Measurements from ENCODE around the gene GPX1. TPM values are rescaled to one million over a fixed set of nuclear protein-coding genes. Genes with fewer than 3 reads are reported as not detected.
"Not testable (repeated sequence)": the region's sequence is repeated elsewhere in the genome, so short reads cannot be mapped to it uniquely, and the experiment has no call there.

The GPX1 gene
- total RNA-seq, result 10 to 100 TPM; 71.5 to 76.8 TPM

DNA sequence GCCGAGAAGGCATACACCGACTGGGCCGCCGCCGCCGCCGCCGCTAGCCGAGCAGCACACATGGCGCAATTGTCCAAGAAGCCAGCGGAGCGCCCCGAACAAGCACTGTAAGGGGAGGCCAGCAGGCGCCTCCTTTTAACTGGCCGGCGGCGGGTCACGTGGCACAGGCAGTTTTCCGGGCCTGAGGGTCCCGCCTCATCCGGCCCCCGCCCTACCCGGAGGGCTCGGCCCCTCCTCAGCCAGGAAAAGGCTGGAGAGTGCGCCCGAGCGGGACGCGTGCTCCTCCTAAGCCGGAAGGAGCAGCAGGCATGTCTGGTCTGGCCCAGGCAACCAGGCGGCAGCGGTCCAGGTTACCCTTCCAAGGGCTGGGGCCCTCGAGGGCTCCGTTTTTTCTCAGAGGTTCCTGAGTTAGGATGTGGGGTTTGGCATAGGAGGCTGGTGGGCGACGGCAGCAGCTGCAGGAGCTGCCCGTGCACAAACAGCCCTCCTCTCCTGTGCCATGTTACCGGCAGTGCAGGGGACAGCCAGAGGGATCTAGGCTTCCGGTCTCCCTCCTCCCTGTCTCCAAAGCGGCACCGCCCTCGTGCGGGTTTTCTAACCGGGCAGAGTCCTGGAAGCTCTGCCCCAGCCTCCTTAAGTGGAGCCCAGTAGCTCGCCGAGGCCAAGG is at the start of gene GPX1:
TSS of gene GPX1 (minus strand) at position 137 of the 667 bp plus-strand sequence. CDS start at position 62, 75 bp downstream.
- peak within 1 kb of the TSS; percentile 86 for H3K27ac Mint-ChIP-seq
- H3K4me1 Mint-ChIP-seq, result peaks cover 39% of the 10 kb centered on the region
- no peaks in the 10 kb centered on the region for H3K9me3 Mint-ChIP-seq
- H3K4me3 Mint-ChIP-seq, result peak within 1 kb of the TSS; percentile 90
- peak; percentile 84 for DNase-seq
- peaks cover 55% of the 10 kb centered on the region for H3K36me3 Mint-ChIP-seq (ENCODE audit: low read depth)
- H3K27me3 Mint-ChIP-seq, result no peaks in the 10 kb centered on the region
- CTCF ChIA-PET, result interaction anchor here (1.1 to 2.6 kb wide), 4 partner anchors 18 to 91 kb away, joined by 6 to 11 read pairs (median 10); partner anchors contain the start of gene USP4
- POLR2A ChIA-PET, result interaction anchor here (0.8 to 4.5 kb wide), 12 partner anchors 8 to 89 kb away, joined by 3 to 55 read pairs (median 4); partner anchors contain the start of genes NICN1, RHOA, TCTA and USP4

- Mint-ChIP-seq H3K27ac (peak overlapping the region; percentile 54), H3K9me3 (no peaks in the 10 kb centered on the region), H3K4me3 (no peak overlapping the region), H3K4me1 (peaks cover 49% of the 10 kb centered on the region), H3K36me3 (ENCODE audit: low read depth) (peaks cover 42% of the 10 kb centered on the region), H3K27me3 (no peaks in the 10 kb centered on the region)
- no peak for DNase-seq
- ChIA-PET CTCF (interaction anchor here (0.9 to 1.7 kb wide), 3 partner anchors 42 to 67 kb away, joined by 4 to 5 read pairs (median 4); partner anchors contain the start of gene USP4), POLR2A (interaction anchor here (1.2 to 1.6 kb wide), 2 partner anchors 63 to 67 kb away, joined by 3 to 4 read pairs; partner anchors contain the start of genes DAG1 and USP4)
Observed at GRCh38 chr3:49406571-49407565, 48.7 kb upstream of the GPX1 start.

- H3K4me3 Mint-ChIP-seq, DNase-seq, H3K27ac Mint-ChIP-seq, H3K9me3 Mint-ChIP-seq, H3K27me3 Mint-ChIP-seq: not testable (repeated sequence)
- Mint-ChIP-seq H3K4me1 (peaks cover 55% of the 10 kb centered on the region), H3K36me3 (ENCODE audit: low read depth) (peaks cover 46% of the 10 kb centered on the region)
- ChIA-PET CTCF (interaction anchor here (0.6 to 1.7 kb wide), 2 partner anchors 44 to 47 kb away, joined by 3 to 4 read pairs; no protein-coding TSS in a partner anchor), POLR2A (interaction anchor here (1.6 kb wide), 1 partner anchor 64 kb away, joined by 3 read pairs; the partner anchor contains the start of gene DAG1)
Observed at GRCh38 chr3:49405570-49405969, 47.4 kb upstream of the GPX1 start.

DNA sequence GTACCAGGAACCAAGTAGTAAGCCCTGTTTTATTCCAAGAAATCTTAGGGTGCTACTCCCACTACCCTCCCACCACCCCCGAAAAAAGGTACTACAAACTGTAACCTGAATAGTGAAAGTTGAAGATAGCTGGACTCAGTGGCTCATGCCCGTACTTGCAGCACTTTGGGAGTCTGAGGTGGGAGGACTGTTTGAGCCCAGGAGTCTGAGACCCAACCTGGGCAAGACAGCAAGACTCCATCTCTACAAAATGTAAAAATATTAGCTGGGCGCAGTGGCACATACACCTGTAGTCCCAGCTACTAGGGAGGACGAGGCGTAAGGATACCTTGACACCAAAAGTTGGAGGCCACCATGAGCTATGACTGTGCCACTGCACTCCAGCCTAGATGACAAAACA is 45.7 kb upstream of the GPX1 start:
- no peak overlapping the region for H3K4me3 Mint-ChIP-seq
- H3K36me3 Mint-ChIP-seq (ENCODE audit: low read depth), result peaks cover 41% of the 10 kb centered on the region
- ChIA-PET CTCF (interaction anchor here (0.6 to 1.0 kb wide), 4 partner anchors 13 to 1246 kb away, joined by 3 to 4 read pairs (median 4); no protein-coding TSS in a partner anchor), POLR2A (interaction anchor here (0.7 kb wide), 1 partner anchor 271 kb away, joined by 3 read pairs; no protein-coding TSS in a partner anchor)
- H3K4me1 Mint-ChIP-seq, result peaks cover 52% of the 10 kb centered on the region
- H3K9me3 Mint-ChIP-seq, result no peaks in the 10 kb centered on the region
- H3K27me3 Mint-ChIP-seq, result no peaks in the 10 kb centered on the region
- H3K27ac Mint-ChIP-seq, result no peak overlapping the region
- no peak for DNase-seq

DNA sequence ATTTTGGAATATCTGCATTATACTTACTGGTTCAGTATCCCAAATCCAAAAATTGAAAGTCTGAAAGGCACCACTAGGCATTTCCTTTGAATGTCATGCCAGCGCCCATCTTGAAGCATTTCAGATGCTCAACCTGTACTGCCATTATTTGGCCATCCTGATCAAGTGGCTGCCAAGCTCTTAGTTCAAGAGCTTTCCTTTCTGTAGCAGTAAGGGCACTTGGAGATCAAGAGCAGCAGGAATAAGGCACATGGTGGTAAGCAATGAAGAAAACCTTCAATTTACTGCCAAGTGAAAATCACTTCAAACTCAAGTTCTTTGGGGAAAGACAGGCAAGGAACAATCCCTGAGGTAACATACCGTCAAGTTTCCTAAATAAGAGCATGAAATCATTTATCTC is 43.6 kb upstream of the GPX1 start:
- ChIA-PET POLR2A (interaction anchor here (2.1 kb wide), 1 partner anchor 10 kb away, joined by 7 read pairs; the partner anchor contains the start of genes RHOA and TCTA), CTCF (no interaction called here)
- Mint-ChIP-seq H3K4me1 (peaks cover 46% of the 10 kb centered on the region), H3K27me3 (no peaks in the 10 kb centered on the region), H3K36me3 (ENCODE audit: low read depth) (peaks cover 46% of the 10 kb centered on the region), H3K27ac (no peak overlapping the region), H3K4me3 (no peak overlapping the region), H3K9me3 (no peaks in the 10 kb centered on the region)
- no peak for DNase-seq

GRCh38 chr3:49399461-49399860 is 41.3 kb upstream of the GPX1 start:
- no peak for DNase-seq
- no peaks in the 10 kb centered on the region for H3K9me3 Mint-ChIP-seq
- H3K27me3 Mint-ChIP-seq, result no peaks in the 10 kb centered on the region
- H3K36me3 Mint-ChIP-seq (ENCODE audit: low read depth), result peaks cover 52% of the 10 kb centered on the region
- no peak overlapping the region for H3K27ac Mint-ChIP-seq
- ChIA-PET POLR2A (interaction anchor here (1.0 to 1.3 kb wide), 3 partner anchors 12 to 60 kb away, joined by 3 read pairs; partner anchors contain the start of genes NICN1, RHOA, TCTA and USP4), CTCF (interaction anchor here (0.7 to 1.2 kb wide), 2 partner anchors 22 to 59 kb away, joined by 3 read pairs; no protein-coding TSS in a partner anchor)
- H3K4me3 Mint-ChIP-seq, result no peak overlapping the region
- H3K4me1 Mint-ChIP-seq, result peaks cover 46% of the 10 kb centered on the region

- Mint-ChIP-seq H3K36me3 (ENCODE audit: low read depth) (peaks cover 51% of the 10 kb centered on the region), H3K4me3 (no peak overlapping the region), H3K9me3 (no peaks in the 10 kb centered on the region), H3K27me3 (no peaks in the 10 kb centered on the region), H3K4me1 (peaks cover 47% of the 10 kb centered on the region), H3K27ac (no peak overlapping the region)
- no peak for DNase-seq
- POLR2A ChIA-PET, result no interaction called here
- CTCF ChIA-PET, result interaction anchor here (0.9 kb wide), 1 partner anchor 57 kb away, joined by 4 read pairs; the partner anchor contains the start of gene USP4
Observed at GRCh38 chr3:49397470-49397869, 39.3 kb upstream of the GPX1 start.

GRCh38 chr3:49391310-49391709 is 33.2 kb upstream of the GPX1 start:
- DNase-seq, H3K9me3 Mint-ChIP-seq, POLR2A ChIA-PET, H3K27ac Mint-ChIP-seq, H3K27me3 Mint-ChIP-seq, H3K4me3 Mint-ChIP-seq: not testable (repeated sequence)
- CTCF ChIA-PET, result interaction anchor here (0.7 kb wide), 1 partner anchor 13 kb away, joined by 4 read pairs; no protein-coding TSS in a partner anchor
- peaks cover 34% of the 10 kb centered on the region for H3K4me1 Mint-ChIP-seq
- peaks cover 38% of the 10 kb centered on the region for H3K36me3 Mint-ChIP-seq (ENCODE audit: low read depth)

GRCh38 chr3:49389297-49389696 is 31.1 kb upstream of the GPX1 start:
- ChIA-PET POLR2A (interaction anchor here (0.7 to 2.5 kb wide), 4 partner anchors 12 to 49 kb away, joined by 3 to 11 read pairs (median 4); partner anchors contain the start of genes RHOA, TCTA and USP4), CTCF (no interaction called here)
- peaks cover 27% of the 10 kb centered on the region for H3K4me1 Mint-ChIP-seq
- no peak for DNase-seq
- H3K27me3 Mint-ChIP-seq, result no peaks in the 10 kb centered on the region
- no peak overlapping the region for H3K4me3 Mint-ChIP-seq
- peaks cover 28% of the 10 kb centered on the region for H3K36me3 Mint-ChIP-seq (ENCODE audit: low read depth)
- no peaks in the 10 kb centered on the region for H3K9me3 Mint-ChIP-seq
- no peak overlapping the region for H3K27ac Mint-ChIP-seq

DNA sequence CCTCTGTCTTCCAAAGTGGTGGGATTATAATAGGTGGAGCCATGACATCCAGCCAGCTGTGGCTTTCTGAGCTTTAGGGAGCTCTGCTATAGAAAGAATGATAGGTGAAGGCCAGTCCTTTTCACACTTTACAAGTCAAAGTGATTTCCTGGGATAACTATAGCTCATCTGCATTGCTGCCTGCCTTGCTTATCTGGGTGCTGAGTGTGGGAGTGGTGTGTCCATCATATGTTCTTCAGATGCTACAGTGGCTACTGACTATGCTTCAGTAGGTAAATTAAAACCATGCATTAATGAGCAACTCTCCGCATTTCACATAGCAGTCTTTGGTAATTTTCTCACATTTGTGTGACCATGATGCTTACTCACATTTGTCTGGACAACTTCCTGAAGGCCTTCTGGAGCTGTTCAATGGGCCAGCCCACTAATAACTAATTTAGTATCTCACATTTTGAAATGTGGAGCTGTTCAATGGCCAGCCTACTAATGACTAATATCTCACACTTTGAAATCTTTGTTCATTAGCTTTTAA is 30.2 kb upstream of the GPX1 start:
- no peak overlapping the region for H3K27ac Mint-ChIP-seq
- POLR2A ChIA-PET, result interaction anchor here (0.7 to 2.5 kb wide), 3 partner anchors 24 to 48 kb away, joined by 3 to 11 read pairs (median 4); partner anchors contain the start of genes RHOA, TCTA and USP4
- CTCF ChIA-PET, result interaction anchor here (1.0 kb wide), 1 partner anchor 61 kb away, joined by 4 read pairs; no protein-coding TSS in a partner anchor

DNA sequence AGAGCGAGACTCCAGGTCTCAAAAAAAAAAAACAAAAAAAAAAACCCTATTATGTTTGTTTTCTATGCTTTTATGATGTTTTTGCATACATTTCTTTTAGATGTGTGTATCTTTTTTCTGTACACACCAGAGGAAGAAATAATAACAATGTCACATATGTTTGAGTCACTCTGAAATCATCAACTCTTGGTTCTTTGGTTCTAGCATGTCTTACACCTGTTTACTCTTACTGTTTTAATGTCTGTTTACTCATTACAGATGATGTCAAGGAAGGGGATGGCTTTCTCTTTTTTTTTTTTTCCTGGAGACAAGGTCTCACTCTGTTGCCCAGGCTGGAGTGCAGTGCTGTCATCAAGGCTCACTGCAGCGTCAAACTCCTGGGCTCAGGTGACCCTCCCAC is 29.6 kb upstream of the GPX1 start:
- ChIA-PET POLR2A (interaction anchor here (2.5 kb wide), 1 partner anchor 48 kb away, joined by 11 read pairs; the partner anchor contains the start of gene USP4), CTCF (interaction anchor here (1.0 kb wide), 1 partner anchor 62 kb away, joined by 4 read pairs; no protein-coding TSS in a partner anchor)
- no peak overlapping the region for H3K4me3 Mint-ChIP-seq
- no peaks in the 10 kb centered on the region for H3K27me3 Mint-ChIP-seq
- peaks cover 29% of the 10 kb centered on the region for H3K36me3 Mint-ChIP-seq (ENCODE audit: low read depth)
- peaks cover 29% of the 10 kb centered on the region for H3K4me1 Mint-ChIP-seq
- H3K27ac Mint-ChIP-seq, result peak overlapping the region; percentile 23
- no peak for DNase-seq
- H3K9me3 Mint-ChIP-seq, result no peaks in the 10 kb centered on the region

More for the DNA sequence above, 30.2 kb upstream of the GPX1 start:
- H3K9me3 Mint-ChIP-seq, result no peaks in the 10 kb centered on the region
- peaks cover 32% of the 10 kb centered on the region for H3K36me3 Mint-ChIP-seq (ENCODE audit: low read depth)
- no peak for DNase-seq
- H3K27me3 Mint-ChIP-seq, result no peaks in the 10 kb centered on the region
- H3K4me1 Mint-ChIP-seq, result peaks cover 30% of the 10 kb centered on the region
- H3K4me3 Mint-ChIP-seq, result no peak overlapping the region

Measured in activated CD4-positive, alpha-beta memory T cell treated with anti-CD3 and anti-CD28 coated beads, Interleukin-2, amount 10 ng/mL, durations not matched to agents 7 days and 5 days (primary cell).